Natural killer cell treated with Interleukin-12 subunit alpha and Interleukin-12 subunit beta and Interleukin-15 and Interleukin-18, amount 100 ng/mL, for 72 hours (primary cell): Measurements from ENCODE around the gene AP1M2. TPM values are rescaled to one million over a fixed set of nuclear protein-coding genes. Genes with fewer than 3 reads are reported as not detected.
A peak's percentile ranks its signal among the peaks of the same experiment; 100 is the strongest.
"Not testable (repeated sequence)": the region's sequence is repeated elsewhere in the genome, so short reads cannot be mapped to it uniquely, and the experiment has no call there.

Experiments used
- ATAC-seq, 2 donors: fragments of 150-1000 bp; cut with Tn5 transposase in 1 of 2; sonication (Bioruptor Pico), chemical (Tn5 transposase) in 1 of 2; 2 replicates each; pipeline ENCODE4 v1.10.0; 2021
- DNase-seq: peaks from one replicate; pipeline ENCODE4 v3.0.0; 2022; ENCODE audit warnings: low spot score
- H3K27ac Mint-ChIP-seq, 2 donors: 1 replicate in 1 of 2; 2 replicates in 1 of 2; pipeline ENCODE4 v1.8.0; 2022; ENCODE audit warnings: mixed read lengths in 2 of 2, mild to moderate bottlenecking in 1 of 2, moderate library complexity in 1 of 2
- H3K27me3 Mint-ChIP-seq, 2 donors: 1 replicate in 1 of 2; 2 replicates in 1 of 2; pipeline ENCODE4 v1.8.0; 2022; ENCODE audit warnings: mixed read lengths in 2 of 2
- H3K36me3 Mint-ChIP-seq: one replicate; pipeline ENCODE4 v1.8.0; 2022; ENCODE audit warnings: mixed read lengths
- H3K4me1 Mint-ChIP-seq, 2 donors: 1 replicate in 1 of 2; 2 replicates in 1 of 2; pipeline ENCODE4 v1.8.0; 2022; ENCODE audit warnings: low read depth in 2 of 2, mixed read lengths in 2 of 2, mild to moderate bottlenecking in 1 of 2
- H3K4me3 Mint-ChIP-seq: one replicate; pipeline ENCODE4 v1.8.0; 2022; ENCODE audit warnings: mixed read lengths
- H3K9me3 Mint-ChIP-seq: 2 replicates; pipeline ENCODE4 v1.8.0; 2022; ENCODE audit warnings: mixed read lengths
- total RNA-seq, 2 donors: library from RNA; stranded (reverse); gene quantifications; one replicate each; pipeline ENCODE4 v1.2.3, GENCODE V29; 2022

Gene AP1M2
- total RNA-seq, 2 donors from 2014 or later, result not detected

DNA sequence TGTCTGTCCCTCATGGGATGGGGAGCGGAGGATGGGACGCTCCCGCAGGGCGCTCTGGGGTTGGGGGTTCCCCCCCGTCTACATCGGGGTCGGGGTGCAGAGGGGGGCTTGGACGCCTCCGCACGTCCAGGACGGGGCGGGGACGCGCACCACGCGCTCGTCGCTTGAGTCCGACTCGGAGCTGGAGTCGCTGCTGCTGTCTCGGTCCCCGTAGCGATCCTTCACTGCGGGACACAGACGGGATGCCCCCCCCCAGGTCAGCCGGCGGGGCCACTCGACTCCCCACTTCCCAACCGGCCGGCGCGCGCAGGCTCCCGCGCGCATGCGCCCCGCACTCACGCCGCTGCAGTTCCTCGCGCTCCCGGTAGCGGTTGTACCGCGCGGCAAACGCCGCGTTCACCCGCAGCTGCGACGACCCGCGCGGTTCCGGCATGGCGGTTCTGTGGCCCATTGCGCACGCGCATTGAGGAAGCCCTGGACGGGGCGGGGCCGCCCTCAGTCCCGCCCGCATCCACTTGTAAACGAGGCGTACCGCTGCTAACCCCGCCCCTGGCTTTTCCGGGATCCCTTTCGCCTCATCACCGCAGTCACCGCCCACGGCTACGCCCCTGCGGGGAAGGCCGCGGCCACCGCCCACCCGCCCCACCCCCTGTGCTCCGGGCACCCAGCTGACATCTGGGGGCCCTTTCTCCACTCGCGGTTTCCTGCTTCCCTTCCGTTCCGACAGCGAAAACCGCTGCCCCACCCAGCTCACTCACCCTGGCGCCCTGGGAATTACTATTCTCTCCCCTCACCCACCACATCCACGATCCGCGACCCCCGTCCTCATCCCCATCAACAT, 21.3 kb downstream of the AP1M2 start, which contains the start of gene KRI1:
KRI1 (minus strand) TSS at position 444 of the 841 bp plus-strand sequence; CDS start at position 433, 11 bp downstream.
- Mint-ChIP-seq H3K27me3 (no peaks in the 10 kb centered on the region), H3K4me3 (peak within 1 kb of the TSS; percentile 93), H3K36me3 (no peaks in the 10 kb centered on the region), H3K9me3 (no peaks in the 10 kb centered on the region), H3K4me1 (peaks cover 47 to 50% of the 10 kb centered on the region in 2 donors), H3K27ac (peak within 1 kb of the TSS; percentile 96 to 100)
- DNase-seq (peak; percentile 100), ATAC-seq (peak; percentile 78 to 82)

DNA sequence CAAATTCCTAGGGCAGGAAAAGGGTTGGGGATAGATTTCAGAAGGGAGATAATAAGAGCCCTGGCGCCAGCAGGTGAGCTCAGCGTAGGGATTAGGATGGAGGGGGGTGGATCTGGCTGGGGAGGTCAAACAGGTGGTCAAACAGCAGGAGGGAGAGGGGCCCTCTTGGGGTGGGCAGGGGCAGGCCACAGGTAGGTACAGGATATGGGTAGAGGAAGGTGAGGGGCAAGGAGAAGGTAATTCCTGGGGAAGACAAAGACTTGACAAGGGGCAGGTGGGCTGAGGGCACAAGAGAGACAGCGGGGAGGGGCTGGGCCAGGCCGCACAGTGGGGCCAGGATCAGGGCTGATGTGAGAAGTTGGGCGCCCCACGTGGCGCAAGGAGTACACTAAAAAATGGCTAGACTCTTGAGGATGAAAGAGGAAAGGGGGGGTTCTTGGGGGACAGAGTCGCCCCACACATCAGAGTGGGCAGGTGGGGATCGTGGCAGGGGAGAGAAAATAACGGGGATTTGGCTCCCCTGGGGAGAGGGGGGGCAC, 22.0 kb downstream of the AP1M2 start:
- H3K27ac Mint-ChIP-seq, result peak overlapping the region; percentile 96 to 100
- no peaks in the 10 kb centered on the region for H3K9me3 Mint-ChIP-seq
- H3K4me3 Mint-ChIP-seq, result peak overlapping the region; percentile 93
- ATAC-seq (no peak), DNase-seq (no peak)
- peaks cover 47 to 50% of the 10 kb centered on the region in 2 donors for H3K4me1 Mint-ChIP-seq
- peaks cover 4% of the 10 kb centered on the region for H3K36me3 Mint-ChIP-seq
- no peaks in the 10 kb centered on the region for H3K27me3 Mint-ChIP-seq

DNA sequence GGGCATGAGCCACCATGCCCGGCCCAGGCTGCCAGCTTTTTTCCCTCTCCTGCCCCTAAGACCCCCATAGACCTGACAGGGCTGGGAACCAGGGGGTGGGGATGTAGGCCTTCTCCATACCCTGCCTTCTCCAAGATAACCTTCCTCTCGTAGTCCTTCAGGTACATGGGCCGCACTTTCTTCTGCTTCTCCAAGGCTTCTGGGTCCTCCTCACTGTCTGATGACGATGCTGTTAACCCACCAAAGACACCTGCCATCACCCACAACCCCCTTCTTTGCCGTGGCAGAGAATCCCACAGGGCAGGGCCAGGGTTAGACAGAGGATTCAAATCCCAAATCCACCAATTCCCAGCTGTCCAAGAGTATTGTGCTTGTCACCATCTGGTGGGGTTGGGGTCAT, 24.5 kb downstream of the AP1M2 start:
- DNase-seq (no peak), ATAC-seq (no peak)
- no peaks in the 10 kb centered on the region for H3K9me3 Mint-ChIP-seq
- H3K27me3 Mint-ChIP-seq, result no peaks in the 10 kb centered on the region
- no peak overlapping the region for H3K4me3 Mint-ChIP-seq
- peaks cover 32 to 42% of the 10 kb centered on the region in 2 donors for H3K4me1 Mint-ChIP-seq
- H3K36me3 Mint-ChIP-seq, result peaks cover 4% of the 10 kb centered on the region
- no peak overlapping the region for H3K27ac Mint-ChIP-seq

DNA sequence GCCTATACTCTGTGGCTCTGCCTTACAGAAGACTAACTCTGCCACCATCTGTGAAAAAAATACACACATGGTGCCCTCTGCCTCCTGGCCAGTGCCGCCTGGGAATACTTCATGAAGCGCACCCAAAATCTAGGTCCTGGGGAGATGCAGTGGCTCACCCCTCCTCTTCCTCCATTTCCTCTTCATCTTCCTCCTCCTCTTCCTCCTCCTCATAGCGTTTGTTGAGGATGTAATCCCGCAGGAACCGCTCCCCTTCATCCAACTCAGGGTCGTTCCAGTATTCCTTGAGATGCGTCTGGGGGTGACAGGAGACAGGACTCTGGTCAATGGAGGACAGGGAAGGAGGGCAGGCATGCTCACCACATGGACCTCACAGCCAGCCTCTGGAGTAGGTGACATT, 27.0 kb downstream of the AP1M2 start:
- Mint-ChIP-seq H3K27me3 (no peaks in the 10 kb centered on the region), H3K4me1 (peaks cover 14 to 23% of the 10 kb centered on the region in 2 donors), H3K27ac (peak overlapping the region in 1 of 2 donors; percentile 47), H3K4me3 (no peak overlapping the region), H3K9me3 (no peaks in the 10 kb centered on the region), H3K36me3 (peaks cover 4% of the 10 kb centered on the region)
- no peak for ATAC-seq
- DNase-seq, result no peak

DNA sequence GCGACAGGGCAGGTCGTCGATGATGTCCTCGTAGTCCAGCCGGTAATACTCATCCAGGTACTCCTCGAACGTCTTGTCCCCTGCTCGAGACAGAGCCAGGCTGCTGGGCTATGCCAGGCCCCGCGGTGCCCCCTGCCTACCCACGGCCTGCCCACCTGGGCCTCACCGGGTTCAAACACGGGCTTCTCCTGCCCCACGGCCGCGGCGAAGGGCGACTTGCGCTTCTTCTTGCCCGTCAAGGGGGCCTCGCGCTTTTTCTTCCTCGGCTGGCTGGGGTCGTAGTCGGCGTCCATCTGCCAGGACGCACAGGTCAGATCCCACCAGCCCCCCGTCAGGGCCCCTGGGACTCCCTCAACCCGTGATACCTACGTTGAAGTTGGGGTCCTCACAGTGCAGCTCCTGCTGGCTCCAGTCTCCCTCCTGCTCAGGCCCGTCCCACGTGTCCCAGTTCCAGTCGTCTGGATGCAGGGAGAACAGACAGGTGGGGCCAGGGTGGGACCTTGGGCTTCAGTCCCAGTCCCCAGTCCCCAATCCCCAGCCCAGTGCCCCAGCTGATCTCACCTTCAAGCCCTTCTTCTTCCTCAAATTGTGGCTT, 29.4 kb downstream of the AP1M2 start:
- Mint-ChIP-seq H3K36me3 (peaks cover 4% of the 10 kb centered on the region), H3K27me3 (no peaks in the 10 kb centered on the region)

DNA sequence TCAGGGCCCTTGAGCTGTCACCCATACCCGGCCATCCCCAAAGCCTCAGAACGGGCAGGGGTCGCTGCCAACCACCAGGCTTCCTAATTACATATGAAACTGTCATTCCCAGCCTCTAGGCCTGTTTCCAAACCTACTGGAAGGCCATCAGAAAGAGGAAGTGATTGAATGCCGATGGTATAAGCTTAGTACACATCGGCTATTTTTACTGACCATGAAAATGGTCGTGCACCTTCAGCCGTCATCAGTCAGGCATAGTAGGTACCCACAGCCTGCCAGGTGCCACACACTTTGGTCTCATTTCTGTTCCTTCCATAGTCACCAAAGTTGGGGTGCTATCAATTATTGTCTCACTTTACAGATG, 31.5 kb downstream of the AP1M2 start:
- Mint-ChIP-seq H3K4me3 (no peak overlapping the region), H3K9me3 (no peaks in the 10 kb centered on the region), H3K36me3 (peaks cover 4% of the 10 kb centered on the region), H3K27ac (peak overlapping the region; percentile 47 to 65), H3K4me1 (peaks cover 31 to 41% of the 10 kb centered on the region in 2 donors), H3K27me3 (no peaks in the 10 kb centered on the region)
- no peak for DNase-seq
- ATAC-seq, result no peak

More for the DNA sequence above, 29.4 kb downstream of the AP1M2 start:
- Mint-ChIP-seq H3K9me3 (no peaks in the 10 kb centered on the region), H3K4me3 (no peak overlapping the region), H3K27ac (peak overlapping the region; percentile 33 to 40), H3K4me1 (peaks cover 27 to 35% of the 10 kb centered on the region in 2 donors)
- DNase-seq, result no peak
- ATAC-seq, result no peak

DNA sequence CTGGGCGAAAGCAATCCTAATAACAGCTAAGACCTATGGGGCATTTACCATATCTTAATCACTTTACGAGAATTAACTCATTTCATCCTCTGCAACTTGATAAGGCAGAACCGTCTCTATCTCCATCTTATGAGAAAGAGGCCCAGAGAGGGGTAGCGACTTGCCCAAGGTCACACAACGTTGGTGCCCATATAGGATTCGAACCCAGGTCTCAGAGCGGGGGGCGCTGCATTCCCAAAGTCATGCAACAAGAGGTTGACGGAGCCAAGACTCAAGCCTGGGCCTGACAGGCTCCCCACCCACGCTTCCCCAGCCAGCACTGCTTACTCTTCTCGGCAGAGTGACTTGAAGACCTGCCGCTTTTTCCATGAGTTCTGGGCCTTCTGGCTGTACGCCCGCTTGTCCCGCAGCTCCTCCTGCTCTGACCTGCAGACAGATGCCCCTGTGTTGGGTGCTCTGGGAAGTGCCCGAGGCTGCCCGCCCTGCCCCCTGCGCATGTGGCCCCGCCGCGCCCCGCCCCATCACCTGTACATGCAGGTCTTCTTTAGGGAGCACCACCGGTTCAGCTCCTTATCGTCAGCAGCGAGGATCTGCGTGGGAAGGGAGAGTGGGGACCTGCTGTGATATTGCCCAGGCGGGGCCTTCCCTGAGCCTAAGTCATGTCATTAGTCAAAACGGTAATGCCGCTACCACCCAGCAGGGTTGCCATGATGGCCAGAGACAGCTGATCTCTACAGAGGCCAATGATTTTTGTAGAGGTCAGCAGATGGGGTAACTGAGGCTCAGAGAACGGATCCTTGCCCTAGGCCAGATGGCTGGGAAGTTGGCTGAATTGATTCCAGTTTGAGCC, 32.1 kb downstream of the AP1M2 start:
- H3K4me1 Mint-ChIP-seq, result peaks cover 31 to 46% of the 10 kb centered on the region in 2 donors
- DNase-seq, result no peak
- no peaks in the 10 kb centered on the region for H3K27me3 Mint-ChIP-seq
- ATAC-seq, result no peak
- H3K27ac Mint-ChIP-seq, result peak overlapping the region; percentile 90 to 96
- H3K9me3 Mint-ChIP-seq, result no peaks in the 10 kb centered on the region
- H3K36me3 Mint-ChIP-seq, result no peaks in the 10 kb centered on the region
- peak overlapping the region; percentile 68 for H3K4me3 Mint-ChIP-seq

DNA sequence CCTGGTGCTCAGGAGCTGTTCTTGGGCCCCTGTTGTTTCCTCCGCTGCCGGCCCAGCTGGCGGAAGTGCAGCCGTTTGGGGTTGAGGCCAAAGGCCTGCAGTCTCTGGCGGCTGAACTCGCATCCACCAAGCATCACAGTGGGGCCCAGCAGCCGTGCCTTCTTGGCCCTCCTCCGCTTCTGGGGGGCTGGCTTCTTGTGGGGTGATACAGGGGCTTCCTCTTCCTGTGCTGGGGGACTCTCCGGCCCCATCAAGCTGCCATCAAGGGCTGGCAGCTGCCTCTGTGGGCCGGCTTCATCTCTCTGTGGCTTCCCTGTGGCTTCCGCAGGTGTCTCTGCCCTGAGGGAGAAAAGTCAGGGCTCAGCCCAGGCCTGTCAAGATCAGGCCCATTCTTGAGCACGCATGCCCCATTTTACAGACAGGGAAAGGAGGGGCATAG, 33.1 kb downstream of the AP1M2 start:
- no peaks in the 10 kb centered on the region for H3K36me3 Mint-ChIP-seq
- no peaks in the 10 kb centered on the region for H3K9me3 Mint-ChIP-seq
- DNase-seq, result peak; percentile 75
- H3K27ac Mint-ChIP-seq, result peak overlapping the region; percentile 90 to 96
- H3K4me1 Mint-ChIP-seq, result peaks cover 31 to 43% of the 10 kb centered on the region in 2 donors
- ATAC-seq, result peak; percentile 73
- peak overlapping the region; percentile 68 for H3K4me3 Mint-ChIP-seq
- no peaks in the 10 kb centered on the region for H3K27me3 Mint-ChIP-seq

DNA sequence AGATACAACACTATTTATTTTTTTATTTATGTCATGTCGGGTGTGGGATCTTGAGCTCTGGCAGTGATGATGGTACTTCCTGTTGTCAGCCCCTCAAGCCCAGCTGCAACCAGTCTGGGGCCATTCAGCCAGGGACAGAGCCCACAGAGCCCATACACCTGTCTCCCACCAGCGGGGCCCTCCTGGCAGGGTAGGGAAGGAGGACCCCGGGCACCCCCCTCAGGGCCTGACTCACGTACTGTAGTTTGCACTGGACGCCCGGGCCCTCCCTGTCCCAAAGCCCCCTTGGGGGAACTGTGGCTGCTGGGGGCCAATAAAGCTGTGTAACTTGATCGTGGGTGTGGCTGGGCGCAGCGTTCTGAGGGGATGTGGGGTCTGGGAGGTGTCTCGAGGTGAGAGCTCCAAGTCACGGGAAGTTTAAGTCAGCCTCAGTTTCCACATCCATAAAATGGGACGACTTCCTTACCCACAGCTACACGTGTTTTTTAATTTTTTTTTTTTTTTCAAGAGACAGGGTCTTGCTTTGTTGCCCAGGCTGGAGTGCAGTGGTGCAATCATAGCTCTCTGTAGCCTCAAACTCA, 33.9 kb downstream of the AP1M2 start:
- Mint-ChIP-seq H3K36me3 (no peaks in the 10 kb centered on the region), H3K27ac (peak overlapping the region; percentile 90 to 96), H3K27me3 (no peaks in the 10 kb centered on the region), H3K4me1 (peaks cover 31 to 43% of the 10 kb centered on the region in 2 donors), H3K9me3 (no peaks in the 10 kb centered on the region), H3K4me3 (peak overlapping the region; percentile 68)
- DNase-seq (no peak), ATAC-seq (no peak)

DNA sequence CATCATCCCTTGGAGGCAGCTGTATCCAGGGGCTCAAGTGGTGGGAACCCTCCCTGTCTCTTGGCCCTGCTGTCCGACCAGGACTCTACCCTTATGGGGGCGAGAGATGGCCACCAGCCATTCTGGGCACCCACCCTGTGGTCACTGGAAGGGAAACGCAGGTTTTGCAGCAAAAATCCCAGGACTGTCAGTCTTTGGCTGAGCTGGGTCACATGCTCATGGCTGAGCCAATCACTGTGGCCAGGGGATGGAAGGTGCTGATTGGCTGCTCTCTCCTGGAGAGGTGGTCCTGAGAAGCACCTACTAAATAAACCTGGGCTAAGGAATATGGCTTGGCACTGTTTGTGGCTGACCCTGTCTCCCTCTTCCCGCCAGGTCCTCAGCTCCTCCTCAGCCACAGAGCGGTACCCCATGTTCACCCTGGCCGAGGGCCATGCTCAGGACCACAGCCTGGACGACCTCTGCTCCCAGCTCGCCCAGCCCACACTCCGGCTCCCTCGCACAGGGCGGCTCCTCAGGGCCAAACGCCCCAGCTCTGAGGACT, 34.5 kb downstream of the AP1M2 start:
- peak overlapping the region; percentile 90 to 96 for H3K27ac Mint-ChIP-seq
- peak overlapping the region; percentile 68 for H3K4me3 Mint-ChIP-seq
- H3K27me3 Mint-ChIP-seq, result no peaks in the 10 kb centered on the region
- H3K36me3 Mint-ChIP-seq, result no peaks in the 10 kb centered on the region
- H3K9me3 Mint-ChIP-seq, result no peaks in the 10 kb centered on the region
- DNase-seq (no peak), ATAC-seq (peak; percentile 50 to 72)
- H3K4me1 Mint-ChIP-seq, result peaks cover 31 to 41% of the 10 kb centered on the region in 2 donors

DNA sequence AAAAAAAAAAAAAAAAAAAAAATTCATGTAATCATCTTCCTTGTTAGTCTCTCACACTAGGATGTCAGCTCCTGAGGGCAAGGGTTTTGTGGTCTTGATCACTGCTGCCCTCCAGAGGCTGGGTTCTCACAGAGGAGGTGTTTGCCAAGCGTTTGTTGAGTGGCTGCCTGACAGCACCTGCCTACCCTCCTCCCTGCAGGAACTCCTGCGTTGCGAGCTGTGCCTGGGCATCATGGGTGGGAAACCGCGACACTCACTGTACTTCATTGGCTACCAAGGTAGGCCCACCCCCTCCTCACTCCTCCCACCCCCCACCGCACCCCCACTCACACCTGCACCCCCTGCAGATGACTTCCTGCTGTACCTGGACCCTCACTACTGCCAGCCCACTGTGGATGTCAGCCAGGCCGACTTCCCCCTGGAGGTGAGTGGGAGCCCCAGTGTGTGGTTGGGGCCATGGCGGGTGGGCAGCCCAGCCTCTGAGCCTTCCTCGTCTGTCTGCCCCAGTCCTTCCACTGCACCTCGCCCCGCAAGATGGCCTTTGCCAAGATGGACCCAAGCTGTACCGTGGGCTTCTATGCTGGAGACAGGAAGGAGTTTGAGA, 35.3 kb downstream of the AP1M2 start:
- Mint-ChIP-seq H3K9me3 (no peaks in the 10 kb centered on the region), H3K27me3 (no peaks in the 10 kb centered on the region), H3K27ac (peak overlapping the region; percentile 90 to 96), H3K4me3 (no peak overlapping the region), H3K4me1 (peaks cover 31 to 41% of the 10 kb centered on the region in 2 donors), H3K36me3 (no peaks in the 10 kb centered on the region)
- DNase-seq (peak; percentile 77), ATAC-seq (peak; percentile 47 to 73)

DNA sequence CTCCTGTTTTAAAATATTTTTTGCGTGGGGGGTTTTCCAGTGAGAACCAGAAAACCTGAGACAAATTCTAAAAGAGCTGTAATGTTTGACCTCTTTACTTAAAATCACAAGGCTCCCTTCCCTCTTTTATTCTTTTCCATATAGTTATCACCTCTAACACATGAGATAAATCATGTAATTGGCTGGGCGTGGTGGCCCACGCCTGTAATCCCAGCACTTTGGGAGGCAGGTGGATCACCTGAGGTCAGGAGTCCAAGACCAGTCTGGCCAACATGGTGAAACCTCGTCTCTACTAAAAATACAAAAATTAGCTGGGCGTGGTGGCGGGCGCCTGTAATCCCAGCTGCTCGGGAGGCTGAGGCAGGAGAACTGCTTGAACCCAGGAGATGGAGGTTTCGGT, 36.1 kb downstream of the AP1M2 start:
- DNase-seq, H3K9me3 Mint-ChIP-seq, H3K27me3 Mint-ChIP-seq, H3K36me3 Mint-ChIP-seq, H3K4me3 Mint-ChIP-seq, ATAC-seq: not testable (repeated sequence)
- Mint-ChIP-seq H3K4me1 (peaks cover 30 to 39% of the 10 kb centered on the region in 2 donors), H3K27ac (peak overlapping the region; percentile 90 to 96)
